Caco-2 (cell line): ENCODE results near the gene ACOT7. TPM values are rescaled to one million over a fixed set of nuclear protein-coding genes. Genes with fewer than 3 reads are reported as not detected.
A peak's percentile ranks its signal among the peaks of the same experiment; 100 is the strongest.

Experiments
- BruUV-seq: library from RNA; stranded (reverse); fragments of 400-500 nt; replicated peaks from 2 replicates; lab custom pipeline; 2021; lab: Mats Ljungman, UMichigan
- CTCF ChIA-PET: fragments of 300-600 bp; sonication (Branson Sonifier 250); formaldehyde crosslinking; loops from one replicate; lab custom pipeline; 2022; ENCODE audit warnings: antibody characterized with exemption; lab: Charles Lee
- POLR2A ChIA-PET: fragments of 300-600 bp; sonication (Branson Sonifier 250); formaldehyde crosslinking; loops from one replicate; lab custom pipeline; 2022; ENCODE audit warnings: antibody characterized with exemption; lab: Charles Lee
- DNase-seq, 2 experiments: peaks; one replicate each; pipeline versions ENCODE4 v3.0.0 to v3.0.0-alpha.2; 2020 to 2022
- H3K27me3 ChIP-seq: replicated peaks from 2 replicates; pipeline ENCODE4 v1.6.0; 2011; ENCODE audit warnings: low read length; ENCODE audit not compliant: control insufficient read depth, insufficient read depth
- H3K36me3 ChIP-seq: 2 replicates; pipeline ENCODE4 v1.5.1; 2011; ENCODE audit warnings: low read length; ENCODE audit not compliant: control insufficient read depth, insufficient read depth
- H3K4me1 ChIP-seq: fragments of 250-450 bp; sonication (Bioruptor Pico); 2 replicates; pipeline ENCODE4 v1.5.1; 2020; ENCODE audit warnings: mild to moderate bottlenecking
- H3K4me3 ChIP-seq: 2 replicates; pipeline ENCODE4 v1.5.1; 2011; ENCODE audit warnings: low read depth, mild to moderate bottlenecking, control low read depth, low read length
- H3K9me3 ChIP-seq: fragments of 250-450 bp; sonication (Bioruptor Pico); 2 replicates; pipeline ENCODE4 v1.5.1; 2020; ENCODE audit warnings: mild to moderate bottlenecking, moderate library complexity
- H3K27ac Mint-ChIP-seq: one replicate; pipeline ENCODE4 v1.8.0; 2022; ENCODE audit warnings: mixed read lengths; ENCODE audit not compliant: unreplicated experiment
- H3K27me3 Mint-ChIP-seq: one replicate; pipeline ENCODE4 v1.8.0; 2022; ENCODE audit warnings: mixed read lengths; ENCODE audit not compliant: insufficient read depth, unreplicated experiment
- H3K36me3 Mint-ChIP-seq: one replicate; pipeline ENCODE4 v1.8.0; 2022; ENCODE audit warnings: mild to moderate bottlenecking, mixed read lengths; ENCODE audit not compliant: insufficient read depth, unreplicated experiment
- H3K4me1 Mint-ChIP-seq: one replicate; pipeline ENCODE4 v1.8.0; 2022; ENCODE audit warnings: low read depth, mixed read lengths; ENCODE audit not compliant: unreplicated experiment
- H3K4me3 Mint-ChIP-seq: one replicate; pipeline ENCODE4 v1.8.0; 2022; ENCODE audit warnings: mild to moderate bottlenecking, moderate library complexity, mixed read lengths; ENCODE audit not compliant: unreplicated experiment
- H3K9me3 Mint-ChIP-seq: one replicate; pipeline ENCODE4 v1.8.0; 2022; ENCODE audit warnings: mixed read lengths; ENCODE audit not compliant: unreplicated experiment
- intact Hi-C: fragments of 100-400 bp; cut with micrococcal nuclease; formaldehyde crosslinking; loops from one replicate; pipeline ENCODE4 v1.10.0; 2022; ENCODE audit not compliant: unreplicated experiment
- total RNA-seq: library from RNA; stranded (reverse); gene quantifications from 2 replicates; pipeline ENCODE4 v1.2.3, GENCODE V29; 2022
- TF ChIP-seq, protein P1 (sequence below), 2 experiments: fragments of 200-600 bp in 1 of 2; IDR thresholded peaks; 1 replicate in 1 of 2; 2 replicates in 1 of 2; pipeline versions ENCODE4 v1.5.1 to v1.8.0; 2011 to 2022; ENCODE audit warnings: antibody characterized with exemption in 1 of 2, control low read depth in 1 of 2, inconsistent platforms in 1 of 2, low read depth in 1 of 2, low read length in 1 of 2, mild to moderate bottlenecking in 1 of 2, moderate library complexity in 1 of 2; ENCODE audit not compliant: insufficient read depth in 1 of 2, severe bottlenecking in 1 of 2, unreplicated experiment in 1 of 2

Gene ACOT7
- total RNA-seq, 1 experiment from 2014 or later = 221 TPM

DNA sequence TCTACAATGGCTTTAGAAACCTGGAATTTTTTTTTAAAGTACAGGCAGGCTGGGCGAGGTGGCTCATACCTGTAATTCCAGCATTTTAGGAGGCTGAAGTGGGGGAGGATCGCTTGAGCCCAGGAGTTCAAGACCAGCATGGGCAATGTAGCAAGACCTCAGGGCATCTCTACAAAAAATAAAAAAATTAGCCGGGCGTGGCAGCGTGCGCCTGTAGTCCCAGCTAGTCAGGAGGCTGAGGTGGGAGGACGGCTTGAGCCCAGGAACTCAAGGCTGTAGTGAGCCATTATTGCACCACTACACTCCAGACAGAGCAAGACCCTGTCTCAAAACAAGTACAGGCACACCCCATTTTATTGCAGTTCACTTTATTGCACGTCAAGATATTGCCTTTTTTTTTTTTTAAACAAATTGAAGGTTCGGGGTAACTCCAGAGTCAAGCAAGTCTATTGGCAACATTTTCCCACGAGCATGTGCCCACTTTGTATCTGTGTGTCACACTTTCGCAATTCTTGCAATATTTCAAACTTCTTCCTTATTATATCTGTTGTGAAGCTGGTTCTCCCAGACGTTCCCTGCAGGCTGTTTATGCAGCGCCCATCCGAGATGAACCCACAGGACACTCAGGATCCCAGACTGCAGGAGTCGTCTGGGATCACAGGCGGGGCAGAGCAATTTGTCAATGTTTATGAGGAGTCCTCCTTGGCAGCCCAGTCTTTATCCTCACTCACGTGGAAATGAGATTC lies 21.5 kb upstream of the ACOT7 start:
- intact Hi-C loops = no loop called here
- BruUV-seq = no TSS peak
- H3K9me3 ChIP-seq = no peaks in the 10 kb centered on the region
- Mint-ChIP-seq H3K4me1 (peaks cover 12% of the 10 kb centered on the region), H3K4me3 (peak overlapping the region; percentile 33), H3K27me3 (no peaks in the 10 kb centered on the region), H3K9me3 (no peaks in the 10 kb centered on the region), H3K36me3 (no peaks in the 10 kb centered on the region), H3K27ac (no peak overlapping the region)
- CTCF ChIA-PET = interaction anchor here (1.1 to 1.7 kb wide), 3 partner anchors 8 to 170 kb away, joined by 4 to 8 read pairs (median 4); no protein-coding TSS in a partner anchor
- TF ChIP-seq, protein P1, sequence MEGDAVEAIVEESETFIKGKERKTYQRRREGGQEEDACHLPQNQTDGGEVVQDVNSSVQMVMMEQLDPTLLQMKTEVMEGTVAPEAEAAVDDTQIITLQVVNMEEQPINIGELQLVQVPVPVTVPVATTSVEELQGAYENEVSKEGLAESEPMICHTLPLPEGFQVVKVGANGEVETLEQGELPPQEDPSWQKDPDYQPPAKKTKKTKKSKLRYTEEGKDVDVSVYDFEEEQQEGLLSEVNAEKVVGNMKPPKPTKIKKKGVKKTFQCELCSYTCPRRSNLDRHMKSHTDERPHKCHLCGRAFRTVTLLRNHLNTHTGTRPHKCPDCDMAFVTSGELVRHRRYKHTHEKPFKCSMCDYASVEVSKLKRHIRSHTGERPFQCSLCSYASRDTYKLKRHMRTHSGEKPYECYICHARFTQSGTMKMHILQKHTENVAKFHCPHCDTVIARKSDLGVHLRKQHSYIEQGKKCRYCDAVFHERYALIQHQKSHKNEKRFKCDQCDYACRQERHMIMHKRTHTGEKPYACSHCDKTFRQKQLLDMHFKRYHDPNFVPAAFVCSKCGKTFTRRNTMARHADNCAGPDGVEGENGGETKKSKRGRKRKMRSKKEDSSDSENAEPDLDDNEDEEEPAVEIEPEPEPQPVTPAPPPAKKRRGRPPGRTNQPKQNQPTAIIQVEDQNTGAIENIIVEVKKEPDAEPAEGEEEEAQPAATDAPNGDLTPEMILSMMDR (IDR thresholded peaks at IDR 0.05; ENCODE audit: insufficient read depth in 1 of 2, low read depth in 1 of 2, low read length in 1 of 2, severe bottlenecking in 1 of 2, unreplicated experiment in 1 of 2) = no peak
- H3K4me1 ChIP-seq = peaks cover 22% of the 10 kb centered on the region
- H3K4me3 ChIP-seq = no peak overlapping the region
- peaks cover 2% of the 10 kb centered on the region; the same call in 1 of the 2 replicates for H3K27me3 ChIP-seq
- no peaks in the 10 kb centered on the region for H3K36me3 ChIP-seq
- POLR2A ChIA-PET = no interaction called here
- no peak for DNase-seq

DNA sequence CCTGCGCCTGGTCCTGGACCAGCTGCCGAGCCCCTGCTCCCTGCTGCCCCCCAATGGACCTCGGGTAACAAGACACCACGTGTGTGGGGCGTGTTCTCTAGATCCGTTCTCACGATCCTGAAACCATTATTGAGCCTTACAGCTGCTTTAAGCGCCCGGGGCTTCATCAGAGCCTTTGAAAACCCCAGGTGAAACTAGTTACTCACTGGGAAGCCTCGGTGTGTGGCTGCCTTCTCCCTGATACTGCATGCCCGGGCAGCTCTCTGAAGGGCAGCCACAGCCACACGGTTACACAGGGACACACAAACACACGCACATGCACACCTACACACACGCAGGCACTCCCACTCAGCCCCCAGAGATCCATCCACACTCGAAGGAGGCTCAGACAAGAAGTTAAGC lies 20.9 kb upstream of the ACOT7 start:
- peak overlapping the region; percentile 33 for H3K4me3 Mint-ChIP-seq
- Histone ChIP-seq H3K36me3 (no peaks in the 10 kb centered on the region), H3K9me3 (no peaks in the 10 kb centered on the region), H3K27me3 (peaks cover 2% of the 10 kb centered on the region; the same call in 1 of the 2 replicates), H3K4me3 (no peak overlapping the region), H3K4me1 (peaks cover 20% of the 10 kb centered on the region)
- DNase-seq = peak; percentile 42 to 58
- no peaks in the 10 kb centered on the region for H3K36me3 Mint-ChIP-seq
- intact Hi-C loops = no loop called here
- no peaks in the 10 kb centered on the region for H3K27me3 Mint-ChIP-seq
- H3K9me3 Mint-ChIP-seq = no peaks in the 10 kb centered on the region
- POLR2A ChIA-PET = no interaction called here
- TF ChIP-seq, protein P1 (IDR thresholded peaks at IDR 0.05; ENCODE audit: insufficient read depth in 1 of 2, low read depth in 1 of 2, low read length in 1 of 2, severe bottlenecking in 1 of 2, unreplicated experiment in 1 of 2) = peak; percentile 46 to 52
- CTCF ChIA-PET = interaction anchor here (0.7 to 1.7 kb wide), 5 partner anchors 9 to 169 kb away, joined by 3 to 8 read pairs (median 4); partner anchors contain the start of gene ACOT7
- H3K4me1 Mint-ChIP-seq = peaks cover 12% of the 10 kb centered on the region
- BruUV-seq = no TSS peak
- no peak overlapping the region for H3K27ac Mint-ChIP-seq

DNA sequence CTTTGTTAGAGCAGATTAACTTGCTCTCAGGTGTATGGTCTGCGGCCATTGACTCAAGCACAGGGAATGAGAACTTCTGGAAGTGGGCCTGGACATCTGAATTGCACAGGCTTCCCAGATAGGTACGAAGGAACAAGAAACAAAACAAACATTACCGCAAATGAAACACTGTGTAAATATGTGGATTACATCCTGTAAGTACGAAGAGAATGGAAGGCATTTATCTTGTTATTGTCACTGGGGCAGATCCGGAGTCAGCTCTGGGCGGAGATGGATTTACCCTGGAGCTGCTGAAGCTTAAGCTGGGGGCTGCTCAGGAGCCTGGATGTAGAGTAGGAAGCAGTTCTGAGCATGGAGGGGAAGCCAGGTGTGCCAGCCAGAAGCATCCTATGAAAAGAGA lies 19.3 kb upstream of the ACOT7 start:
- TF ChIP-seq, protein P1 (IDR thresholded peaks at IDR 0.05; ENCODE audit: insufficient read depth in 1 of 2, low read depth in 1 of 2, low read length in 1 of 2, severe bottlenecking in 1 of 2, unreplicated experiment in 1 of 2) = no peak
- Mint-ChIP-seq H3K4me3 (no peak overlapping the region), H3K27ac (no peak overlapping the region), H3K36me3 (no peaks in the 10 kb centered on the region), H3K9me3 (no peaks in the 10 kb centered on the region), H3K27me3 (no peaks in the 10 kb centered on the region), H3K4me1 (peaks cover 12% of the 10 kb centered on the region)
- intact Hi-C loops = no loop called here
- ChIA-PET CTCF (interaction anchor here (0.6 to 0.9 kb wide), 2 partner anchors 41 to 282 kb away, joined by 3 to 4 read pairs; no protein-coding TSS in a partner anchor), POLR2A (no interaction called here)
- Histone ChIP-seq H3K9me3 (no peaks in the 10 kb centered on the region), H3K4me3 (no peak overlapping the region), H3K4me1 (peaks cover 20% of the 10 kb centered on the region), H3K27me3 (no peaks in the 10 kb centered on the region; the same call in 1 of the 2 replicates), H3K36me3 (no peaks in the 10 kb centered on the region)
- no TSS peak for BruUV-seq
- peak in 1 of 2 experiments; percentile 16 for DNase-seq
